HAP-1 (cell line): ENCODE data around the gene FAM47C.
"Not testable (repeated sequence)": the region's sequence is repeated elsewhere in the genome, so short reads cannot be mapped to it uniquely, and the experiment has no call there.

Experiments
- DNase-seq, 2 experiments: peaks; one replicate each; pipeline ENCODE4 v3.0.0-alpha.2; 2016 to 2020; ENCODE audit warnings: low spot score in 2 of 2
- H3K27me3 ChIP-seq: fragments of 250-450 bp; sonication (Bioruptor Pico); 2 replicates; pipeline ENCODE4 v1.5.1; 2020; ENCODE audit warnings: low read depth, mild to moderate bottlenecking, moderate library complexity
- H3K36me3 ChIP-seq: fragments of 250-450 bp; sonication (Bioruptor Pico); replicated peaks from 2 replicates; pipeline ENCODE4 v1.5.1; 2020; ENCODE audit warnings: mild to moderate bottlenecking
- H3K4me1 ChIP-seq: fragments of 250-450 bp; sonication (Bioruptor Pico); 2 replicates; pipeline ENCODE4 v1.5.1; 2020; ENCODE audit warnings: mild to moderate bottlenecking
- H3K4me3 ChIP-seq: fragments of 250-450 bp; sonication (Bioruptor Pico); 2 replicates; pipeline ENCODE4 v1.5.1; 2020; ENCODE audit warnings: mild to moderate bottlenecking, moderate library complexity
- H3K9me3 ChIP-seq: fragments of 250-450 bp; sonication (Bioruptor Pico); 2 replicates; pipeline ENCODE4 v1.5.1; 2020; ENCODE audit warnings: mild to moderate bottlenecking, moderate library complexity
- in situ Hi-C: fragments of 300-500 bp; cut with MboI; formaldehyde crosslinking; loops from 3 replicates; pipeline ENCODE4 v1.14.3; 2020; ENCODE audit warnings: low sequenced_read_pairs, inconsistent platforms, mixed read lengths

Gene FAM47C

GRCh38 chrX:37008182-37008581 lies at the start of gene FAM47C:
Gene FAM47C, plus strand, starts transcription at chrX:37008366. Its CDS starts 45 bp downstream, at chrX:37008411.
- H3K4me1 ChIP-seq, H3K4me3 ChIP-seq, DNase-seq, H3K27me3 ChIP-seq, H3K36me3 ChIP-seq, H3K9me3 ChIP-seq, in situ Hi-C loops: not testable (repeated sequence)

GRCh38 chrX:36961590-36961989 lies 46.6 kb upstream of the FAM47C start:
- Histone ChIP-seq H3K4me1 (peaks cover 4% of the 10 kb centered on the region), H3K4me3 (no peak overlapping the region), H3K9me3 (no peaks in the 10 kb centered on the region), H3K36me3 (no peaks in the 10 kb centered on the region), H3K27me3 (no peaks in the 10 kb centered on the region)
- in situ Hi-C loops: no loop called here
- no peak for DNase-seq

- no peaks in the 10 kb centered on the region; the same call in 1 of the 2 replicates for H3K9me3 ChIP-seq
- no peaks in the 10 kb centered on the region for H3K36me3 ChIP-seq
- H3K4me3 ChIP-seq: no peak overlapping the region
- H3K4me1 ChIP-seq: no peaks in the 10 kb centered on the region
- no peaks in the 10 kb centered on the region for H3K27me3 ChIP-seq
- in situ Hi-C loops: no loop called here
- no peak for DNase-seq
Measured at GRCh38 chrX:36963069-36963808, 44.9 kb upstream of the FAM47C start.

GRCh38 chrX:36963852-36964251 lies 44.3 kb upstream of the FAM47C start:
- H3K27me3 ChIP-seq: no peaks in the 10 kb centered on the region
- H3K4me1 ChIP-seq: no peaks in the 10 kb centered on the region
- H3K4me3 ChIP-seq: no peak overlapping the region
- H3K36me3 ChIP-seq: no peaks in the 10 kb centered on the region
- no peak for DNase-seq
- no peaks in the 10 kb centered on the region; the same call in 1 of the 2 replicates for H3K9me3 ChIP-seq
- in situ Hi-C loops: no loop called here

GRCh38 chrX:36973575-36973974 lies 34.6 kb upstream of the FAM47C start:
- Histone ChIP-seq H3K4me1 (no peaks in the 10 kb centered on the region), H3K36me3 (no peaks in the 10 kb centered on the region), H3K9me3 (no peaks in the 10 kb centered on the region), H3K4me3 (no peak overlapping the region), H3K27me3 (no peaks in the 10 kb centered on the region)
- in situ Hi-C loops: no loop called here
- DNase-seq: no peak

DNA sequence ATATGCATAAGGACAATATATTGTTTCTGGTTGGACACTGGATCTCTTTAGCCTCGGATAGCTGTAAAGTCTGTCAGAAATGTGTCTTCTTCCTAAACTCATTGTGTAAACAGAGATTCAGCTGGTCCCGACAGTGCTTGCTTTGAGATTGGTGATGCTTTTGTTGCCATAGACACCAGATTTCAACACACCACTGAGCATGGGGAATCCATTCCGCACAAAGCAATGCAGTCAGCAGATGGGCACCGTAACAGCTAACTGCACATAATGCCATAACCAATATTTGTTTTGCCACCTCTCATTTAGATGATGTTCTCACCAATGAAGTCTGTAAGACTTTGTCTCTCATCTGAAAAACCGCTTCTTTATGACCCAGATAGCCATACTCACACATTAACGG lies 33.3 kb upstream of the FAM47C start:
- H3K4me1 ChIP-seq: no peaks in the 10 kb centered on the region
- no peaks in the 10 kb centered on the region for H3K36me3 ChIP-seq
- H3K27me3 ChIP-seq: no peaks in the 10 kb centered on the region
- no peaks in the 10 kb centered on the region for H3K9me3 ChIP-seq
- H3K4me3 ChIP-seq: no peak overlapping the region
- no peak for DNase-seq
- in situ Hi-C loops: no loop called here

- Histone ChIP-seq H3K36me3 (no peaks in the 10 kb centered on the region), H3K4me3 (no peak overlapping the region), H3K27me3 (no peaks in the 10 kb centered on the region), H3K9me3 (no peaks in the 10 kb centered on the region), H3K4me1 (no peaks in the 10 kb centered on the region)
- no peak for DNase-seq
- in situ Hi-C loops: no loop called here
Measured at GRCh38 chrX:36978886-36979285, 29.3 kb upstream of the FAM47C start.

DNA sequence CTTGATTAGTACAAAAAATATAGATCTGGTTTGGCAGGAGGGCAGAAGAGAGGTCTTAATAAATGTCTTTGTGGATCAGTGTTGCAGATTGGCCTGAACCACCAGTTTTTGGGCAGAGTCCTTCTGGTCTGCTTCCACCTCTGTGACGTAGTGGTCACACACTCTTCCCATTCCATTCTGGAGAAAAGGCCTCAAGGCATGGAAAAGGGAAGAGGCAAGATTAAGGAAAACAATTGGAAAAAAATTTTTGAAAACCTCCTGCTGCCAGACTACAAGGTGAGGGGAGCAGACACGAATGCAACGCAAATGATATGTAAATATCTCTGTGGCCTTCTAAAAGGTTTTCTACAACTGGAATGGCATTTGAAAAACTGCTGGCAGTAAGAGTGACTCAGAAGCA lies 24.3 kb upstream of the FAM47C start:
- H3K4me1 ChIP-seq: no peaks in the 10 kb centered on the region
- no peaks in the 10 kb centered on the region for H3K27me3 ChIP-seq
- H3K9me3 ChIP-seq: no peaks in the 10 kb centered on the region
- no peak for DNase-seq
- H3K4me3 ChIP-seq: no peak overlapping the region
- no peaks in the 10 kb centered on the region for H3K36me3 ChIP-seq
- in situ Hi-C loops: no loop called here

- DNase-seq, in situ Hi-C loops, H3K27me3 ChIP-seq, H3K4me1 ChIP-seq, H3K4me3 ChIP-seq, H3K36me3 ChIP-seq, H3K9me3 ChIP-seq: not testable (repeated sequence)
Measured at GRCh38 chrX:36985416-36986209, 22.6 kb upstream of the FAM47C start.

GRCh38 chrX:36986231-36986630 lies 21.9 kb upstream of the FAM47C start:
- no peak for DNase-seq

GRCh38 chrX:36987212-36987611 lies 21.0 kb upstream of the FAM47C start:
- H3K4me3 ChIP-seq, in situ Hi-C loops, DNase-seq, H3K9me3 ChIP-seq, H3K27me3 ChIP-seq, H3K36me3 ChIP-seq: not testable (repeated sequence)
- H3K4me1 ChIP-seq: peaks cover 11% of the 10 kb centered on the region

More at GRCh38 chrX:36986231-36986630, 21.9 kb upstream of the FAM47C start:
- in situ Hi-C loops: no loop called here
- Histone ChIP-seq H3K4me1 (0 out of 2 replicates have a peak, but pooled peaks cover 7% of the 10 kb centered on the region), H3K36me3 (no peaks in the 10 kb centered on the region), H3K27me3 (no peaks in the 10 kb centered on the region), H3K9me3 (0 out of 2 replicates have a peak, but pooled peaks cover 3% of the 10 kb centered on the region), H3K4me3 (no peak overlapping the region)

GRCh38 chrX:37000140-37000539 lies 8.0 kb upstream of the FAM47C start:
- Histone ChIP-seq H3K9me3 (no peaks in the 10 kb centered on the region), H3K27me3 (no peaks in the 10 kb centered on the region), H3K4me1 (no peaks in the 10 kb centered on the region), H3K4me3 (no peak overlapping the region), H3K36me3 (no peaks in the 10 kb centered on the region)
- in situ Hi-C loops: no loop called here
- DNase-seq: no peak

- H3K27me3 ChIP-seq: no peaks in the 10 kb centered on the region
- DNase-seq: no peak
- in situ Hi-C loops: no loop called here
- no peak overlapping the region for H3K4me3 ChIP-seq
- no peaks in the 10 kb centered on the region for H3K4me1 ChIP-seq
- H3K9me3 ChIP-seq: no peaks in the 10 kb centered on the region
- H3K36me3 ChIP-seq: no peaks in the 10 kb centered on the region
Measured at GRCh38 chrX:37010496-37010895, 2.3 kb downstream of the FAM47C start.

- in situ Hi-C loops: not testable (repeated sequence)
Measured at GRCh38 chrX:37034260-37034659, 26.1 kb downstream of the FAM47C start.

More at GRCh38 chrX:37034260-37034659, 26.1 kb downstream of the FAM47C start:
- H3K9me3 ChIP-seq, H3K4me3 ChIP-seq, H3K4me1 ChIP-seq, DNase-seq, H3K27me3 ChIP-seq, H3K36me3 ChIP-seq: not testable (repeated sequence)
